Renal cortex interstitium (tissue), 3 donors: ENCODE data around the gene PRSS23. TPM values are rescaled to one million over a fixed set of nuclear protein-coding genes. Genes with fewer than 3 reads are reported as not detected.

ENCODE experiments used
- polyA plus RNA-seq, 3 donors: library from polyadenylated mRNA; unstranded; fragments of 120-200 nt; gene quantifications; one replicate each; pipeline ENCODE4 v1.2.1, GENCODE V29; 2013; ENCODE audit not compliant: insufficient read length in 3 of 3

Gene PRSS23
- polyA plus RNA-seq, 3 donors, result 82.9 to 119 (median 83.6) TPM

Other genes with a start within 250 kb of the PRSS23 start
- gene ME3, start 127.9 kb upstream of the PRSS23 start, polyA plus RNA-seq, result 10 to 100 TPM; 23.8 to 36.2 (median 26.8) TPM
- gene FZD4, start 154.9 kb downstream of the PRSS23 start, polyA plus RNA-seq, result 10 to 100 TPM; 74.2 to 98.8 (median 78.9) TPM
- 10 to 100 TPM; 33.4 to 43.3 (median 37.9) TPM for gene TMEM135, start 237.4 kb downstream of the PRSS23 start, polyA plus RNA-seq